HepG2 (cell line): ENCODE measurements around the gene UQCR10. TPM values are rescaled to one million over a fixed set of nuclear protein-coding genes. Genes with fewer than 3 reads are reported as not detected.

Experiments used
- ATAC-seq: fragments of 200-7000 bp; cut with Tn5 transposase; 3 replicates; pipeline ENCODE4 v1.9.1; 2020; ENCODE audit warnings: mild to moderate bottlenecking, moderate library complexity
- BruUV-seq: library from RNA; stranded (reverse); fragments of 400-500 nt; replicated peaks from 2 replicates; lab custom pipeline; 2021; lab: Mats Ljungman, UMichigan
- CTCF ChIA-PET: fragments of 300-600 bp; formaldehyde crosslinking; extraction: SDS; loops from one replicate; lab custom pipeline; 2021; ENCODE audit warnings: low total read pairs, inconsistent platforms, low intra/inter-chr PET ratio; lab: Yijun Ruan, JAX
- POLR2A ChIA-PET: fragments of 350-600 bp; sonication (Branson Sonifier 250); formaldehyde crosslinking; loops from one replicate; lab custom pipeline; 2020; ENCODE audit warnings: antibody characterized with exemption, inconsistent platforms; lab: Yijun Ruan, JAX
- DNase-seq: peaks from one replicate; pipeline ENCODE4 v3.0.0-alpha.2; 2015; ENCODE audit warnings: low spot score
- FAIRE-seq: peaks from 3 replicates; lab custom pipeline; 2011; peaks lifted over from hg19 to GRCh38; lab: Jason Lieb, UNC
- H2AFZ ChIP-seq: one replicate; pipeline ENCODE4 v1.6.1; 2011; ENCODE audit warnings: low read length, inconsistent platforms
- H3K27ac ChIP-seq: fragments of 300-600 bp; 3 replicates; pipeline ENCODE4 v1.8.0; 2011; ENCODE audit warnings: mixed run types, mild to moderate bottlenecking, mixed read lengths, low read length, inconsistent platforms; ENCODE audit not compliant: insufficient read depth; ENCODE audit errors: extremely low read length
- H3K27me3 ChIP-seq, 2 experiments: fragments of 200-600 bp in 1 of 2; 2 replicates in 1 of 2; 3 replicates in 1 of 2; pipeline versions ENCODE4 v1.6.0 to v1.8.0; 2011; ENCODE audit warnings: low read length in 2 of 2, mild to moderate bottlenecking in 2 of 2, moderate library complexity in 2 of 2, inconsistent platforms in 1 of 2; ENCODE audit not compliant: insufficient read depth in 2 of 2, control insufficient read depth in 1 of 2
- H3K36me3 ChIP-seq, 2 experiments: fragments of 200-600 bp in 1 of 2; replicated peaks in 1 of 2; 2 replicates in 1 of 2; 3 replicates in 1 of 2; pipeline versions ENCODE4 v1.5.1 to v1.8.0; 2011; ENCODE audit warnings: low read length in 2 of 2, inconsistent platforms in 1 of 2; ENCODE audit not compliant: insufficient read depth in 2 of 2, control insufficient read depth in 1 of 2
- H3K4me1 ChIP-seq: 2 replicates; pipeline ENCODE4 v1.5.1; 2012; ENCODE audit warnings: low read length, inconsistent platforms; ENCODE audit not compliant: insufficient read depth
- H3K4me2 ChIP-seq: 2 replicates; pipeline ENCODE4 v1.6.0; 2011; ENCODE audit warnings: low read depth, low read length, inconsistent platforms
- H3K4me3 ChIP-seq, 3 experiments: fragments of 200-600 bp in 1 of 3; sonication (generic), shearing (Covaris generic) in 1 of 3; replicated peaks in 1 of 3; 2 replicates each; pipeline ENCODE4 v1.5.1; 2011 to 2016; ENCODE audit warnings: low read length in 3 of 3, inconsistent platforms in 2 of 3, low read depth in 2 of 3, mild to moderate bottlenecking in 2 of 3, control low read depth in 1 of 3, mixed read lengths in 1 of 3; ENCODE audit not compliant: insufficient read depth in 1 of 3
- H3K79me2 ChIP-seq: one replicate; pipeline ENCODE4 v1.6.1; 2011; ENCODE audit warnings: low read length, inconsistent platforms; ENCODE audit not compliant: insufficient read depth
- H3K9ac ChIP-seq: 2 replicates; pipeline ENCODE4 v1.6.0; 2011; ENCODE audit warnings: mild to moderate bottlenecking, low read depth, low read length, inconsistent platforms; ENCODE audit not compliant: insufficient read depth
- H3K9me3 ChIP-seq: 2 replicates; pipeline ENCODE4 v1.5.1; 2012; ENCODE audit warnings: mild to moderate bottlenecking, low read length
- H4K20me1 ChIP-seq: 2 replicates; pipeline ENCODE4 v1.6.0; 2011; ENCODE audit warnings: inconsistent platforms, mild to moderate bottlenecking, low read length, moderate library complexity; ENCODE audit not compliant: insufficient read depth
- CENPX ChIP-seq: sonication (generic); formaldehyde crosslinking; IDR thresholded peaks from 2 replicates; pipeline ENCODE4 v1.9.0; 2021; ENCODE audit warnings: mild to moderate bottlenecking, missing genetic modification reagents, moderate library complexity
- REPIN1 ChIP-seq: sonication (generic); formaldehyde crosslinking; IDR thresholded peaks from 2 replicates; pipeline ENCODE4 v1.8.0; 2022; ENCODE audit warnings: missing genetic modification reagents, low read depth, mild to moderate bottlenecking, borderline replicate concordance
- RFX1 ChIP-seq: fragments of 450-650 bp; IDR thresholded peaks from 2 replicates; pipeline ENCODE4 v1.6.1; 2017
- TBL1XR1 ChIP-seq: fragments of 150-350 bp; IDR thresholded peaks from 2 replicates; pipeline ENCODE4 v1.6.1; 2014; ENCODE audit warnings: borderline replicate concordance, low read length; ENCODE audit not compliant: partially characterized antibody
- TCF7L2 ChIP-seq: IDR thresholded peaks from 2 replicates; pipeline ENCODE4 v1.6.1; 2011; ENCODE audit warnings: mild to moderate bottlenecking, low read depth, low read length, moderate library complexity
- ZC3H4 ChIP-seq: sonication (generic); formaldehyde crosslinking; IDR thresholded peaks from 2 replicates; pipeline ENCODE4 v1.4.0; 2020; ENCODE audit warnings: missing genetic modification reagents, borderline replicate concordance
- ZEB1 ChIP-seq: IDR thresholded peaks from 2 replicates; pipeline ENCODE4 v1.6.1; 2012; ENCODE audit warnings: mild to moderate bottlenecking, low read depth, inconsistent platforms; ENCODE audit not compliant: insufficient replicate concordance
- ZKSCAN1 ChIP-seq: fragments of 150-350 bp; IDR thresholded peaks from 2 replicates; pipeline ENCODE4 v1.6.1; 2014; ENCODE audit warnings: low read length
- ZNF230 ChIP-seq: sonication (generic); formaldehyde crosslinking; IDR thresholded peaks from 2 replicates; pipeline ENCODE4 v1.4.0; 2020; ENCODE audit warnings: mild to moderate bottlenecking, missing genetic modification reagents
- ZNF879 ChIP-seq: sonication (generic); formaldehyde crosslinking; IDR thresholded peaks from 2 replicates; pipeline ENCODE4 v1.8.1; 2023; ENCODE audit warnings: missing genetic modification reagents
- WGBS: methylation state at CpG from one replicate; pipeline ENCODE4 v1.1.6; 2017; ENCODE audit warnings: low lambda C conversion rate; 5-methylcytosine and 5-hydroxymethylcytosine counted together
- in situ Hi-C: cut with HindIII; loops from 2 replicates; pipeline ENCODE4 v1.10.0; 2017; ENCODE audit warnings: low pct_unique_long_range_greater_than_20kb; ENCODE audit not compliant: extremely low pct_ligation_motif_present
- intact Hi-C: fragments of 100-400 bp; cut with micrococcal nuclease; formaldehyde crosslinking; loops from one replicate; pipeline ENCODE4 v1.10.0; 2022; ENCODE audit not compliant: unreplicated experiment
- polyA plus RNA-seq, 8 experiments: library from polyadenylated mRNA; depleted of rRNA in 3 of 8; stranded (reverse) in 7 of 8; unstranded in 1 of 8; fragments of >200 nt; fragmentation: Illumina TruSeq in 4 of 8; extraction: Trizol in 4 of 8; gene quantifications; 2 replicates each; pipeline versions ENCODE4 v1.2.1 to v1.2.3, GENCODE V29; 2011 to 2016; ENCODE audit warnings: low read depth in 4 of 8, missing spikeins in 1 of 8, mixed read lengths in 1 of 8; ENCODE audit not compliant: insufficient read depth in 1 of 8
- total RNA-seq, 5 experiments: library from RNA; depleted of rRNA; stranded (reverse); fragments of >200 nt; fragmentation: Illumina TruSeq; extraction: Trizol; gene quantifications; 2 replicates each; pipeline ENCODE4 v1.2.3, GENCODE V29; 2016; ENCODE audit warnings: low read depth in 1 of 5
- TF ChIP-seq, protein P1 (sequence below): IDR thresholded peaks from 2 replicates; pipeline ENCODE4 v1.6.1; 2016; ENCODE audit warnings: low read depth, missing genetic modification reagents, missing compliant biosample characterization
- TF ChIP-seq, protein P2 (sequence below): sonication (generic); formaldehyde crosslinking; conservative IDR thresholded peaks from 2 replicates; pipeline ENCODE4 v1.4.0; 2020; ENCODE audit warnings: missing genetic modification reagents

Gene UQCR10
- total and polyA plus RNA-seq, 2 of the 13 experiments (the other 11 are each of a cell fraction or from before 2014, with no cell fraction given) = 225 to 232 TPM

DNA sequence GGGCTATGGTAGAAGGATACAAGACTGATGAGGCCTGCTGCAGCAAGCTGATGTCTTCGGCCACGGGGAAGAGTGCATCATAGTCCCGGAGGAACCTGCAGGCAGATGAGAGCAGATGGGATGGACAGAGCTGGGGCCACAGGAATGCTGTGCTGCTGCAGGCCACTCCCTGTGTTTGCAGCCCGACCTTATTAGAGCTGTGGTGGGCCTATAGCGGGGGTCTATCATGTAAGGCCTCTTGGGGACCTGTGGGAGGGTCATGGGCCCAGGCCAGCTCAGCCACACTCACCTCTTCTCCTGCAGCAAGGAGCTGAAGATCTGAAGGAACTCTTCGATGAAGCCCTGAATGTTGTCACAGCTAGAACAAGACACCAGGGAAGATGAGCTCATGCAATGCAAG, 39.0 kb downstream of the UQCR10 start:
- Histone ChIP-seq H3K36me3 (peaks cover 42 to 75% of the 10 kb centered on the region in 2 experiments; a peak in 4 of 5 replicates), H3K9ac (no peak overlapping the region), H3K4me2 (no peak overlapping the region), H3K4me3 (no peak overlapping the region), H2AFZ (no peak overlapping the region), H3K9me3 (no peaks in the 10 kb centered on the region), H3K27ac (no peak overlapping the region), H3K79me2 (no peaks in the 10 kb centered on the region), H3K4me1 (peaks cover 4% of the 10 kb centered on the region), H3K27me3 (no peaks in the 10 kb centered on the region), H4K20me1 (no peaks in the 10 kb centered on the region)
- in situ Hi-C loops (no loop called here), intact Hi-C loops (no loop called here)
- POLR2A ChIA-PET = interaction anchor here (1.0 kb wide), 1 partner anchor 21 kb away, joined by 3 read pairs; no protein-coding TSS in a partner anchor
- CTCF ChIA-PET = no interaction called here
- ATAC-seq (no peak), FAIRE-seq (no peak), DNase-seq (no peak)
- TF ChIP-seq ZKSCAN1 = no peak
- TF ChIP-seq ZC3H4 = no peak
- TF ChIP-seq REPIN1 = no peak
- TF ChIP-seq CENPX (CRISPR knock-in tag) = no peak
- TF ChIP-seq RFX1 = no peak
- TF ChIP-seq, protein P1, sequence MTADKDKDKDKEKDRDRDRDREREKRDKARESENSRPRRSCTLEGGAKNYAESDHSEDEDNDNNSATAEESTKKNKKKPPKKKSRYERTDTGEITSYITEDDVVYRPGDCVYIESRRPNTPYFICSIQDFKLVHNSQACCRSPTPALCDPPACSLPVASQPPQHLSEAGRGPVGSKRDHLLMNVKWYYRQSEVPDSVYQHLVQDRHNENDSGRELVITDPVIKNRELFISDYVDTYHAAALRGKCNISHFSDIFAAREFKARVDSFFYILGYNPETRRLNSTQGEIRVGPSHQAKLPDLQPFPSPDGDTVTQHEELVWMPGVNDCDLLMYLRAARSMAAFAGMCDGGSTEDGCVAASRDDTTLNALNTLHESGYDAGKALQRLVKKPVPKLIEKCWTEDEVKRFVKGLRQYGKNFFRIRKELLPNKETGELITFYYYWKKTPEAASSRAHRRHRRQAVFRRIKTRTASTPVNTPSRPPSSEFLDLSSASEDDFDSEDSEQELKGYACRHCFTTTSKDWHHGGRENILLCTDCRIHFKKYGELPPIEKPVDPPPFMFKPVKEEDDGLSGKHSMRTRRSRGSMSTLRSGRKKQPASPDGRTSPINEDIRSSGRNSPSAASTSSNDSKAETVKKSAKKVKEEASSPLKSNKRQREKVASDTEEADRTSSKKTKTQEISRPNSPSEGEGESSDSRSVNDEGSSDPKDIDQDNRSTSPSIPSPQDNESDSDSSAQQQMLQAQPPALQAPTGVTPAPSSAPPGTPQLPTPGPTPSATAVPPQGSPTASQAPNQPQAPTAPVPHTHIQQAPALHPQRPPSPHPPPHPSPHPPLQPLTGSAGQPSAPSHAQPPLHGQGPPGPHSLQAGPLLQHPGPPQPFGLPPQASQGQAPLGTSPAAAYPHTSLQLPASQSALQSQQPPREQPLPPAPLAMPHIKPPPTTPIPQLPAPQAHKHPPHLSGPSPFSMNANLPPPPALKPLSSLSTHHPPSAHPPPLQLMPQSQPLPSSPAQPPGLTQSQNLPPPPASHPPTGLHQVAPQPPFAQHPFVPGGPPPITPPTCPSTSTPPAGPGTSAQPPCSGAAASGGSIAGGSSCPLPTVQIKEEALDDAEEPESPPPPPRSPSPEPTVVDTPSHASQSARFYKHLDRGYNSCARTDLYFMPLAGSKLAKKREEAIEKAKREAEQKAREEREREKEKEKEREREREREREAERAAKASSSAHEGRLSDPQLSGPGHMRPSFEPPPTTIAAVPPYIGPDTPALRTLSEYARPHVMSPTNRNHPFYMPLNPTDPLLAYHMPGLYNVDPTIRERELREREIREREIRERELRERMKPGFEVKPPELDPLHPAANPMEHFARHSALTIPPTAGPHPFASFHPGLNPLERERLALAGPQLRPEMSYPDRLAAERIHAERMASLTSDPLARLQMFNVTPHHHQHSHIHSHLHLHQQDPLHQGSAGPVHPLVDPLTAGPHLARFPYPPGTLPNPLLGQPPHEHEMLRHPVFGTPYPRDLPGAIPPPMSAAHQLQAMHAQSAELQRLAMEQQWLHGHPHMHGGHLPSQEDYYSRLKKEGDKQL (CRISPR knock-in tag) = no peak
- TF ChIP-seq TCF7L2 = no peak
- no peak for TF ChIP-seq TBL1XR1
- TF ChIP-seq ZNF879 (CRISPR knock-in tag) = no peak
- TF ChIP-seq, protein P2, sequence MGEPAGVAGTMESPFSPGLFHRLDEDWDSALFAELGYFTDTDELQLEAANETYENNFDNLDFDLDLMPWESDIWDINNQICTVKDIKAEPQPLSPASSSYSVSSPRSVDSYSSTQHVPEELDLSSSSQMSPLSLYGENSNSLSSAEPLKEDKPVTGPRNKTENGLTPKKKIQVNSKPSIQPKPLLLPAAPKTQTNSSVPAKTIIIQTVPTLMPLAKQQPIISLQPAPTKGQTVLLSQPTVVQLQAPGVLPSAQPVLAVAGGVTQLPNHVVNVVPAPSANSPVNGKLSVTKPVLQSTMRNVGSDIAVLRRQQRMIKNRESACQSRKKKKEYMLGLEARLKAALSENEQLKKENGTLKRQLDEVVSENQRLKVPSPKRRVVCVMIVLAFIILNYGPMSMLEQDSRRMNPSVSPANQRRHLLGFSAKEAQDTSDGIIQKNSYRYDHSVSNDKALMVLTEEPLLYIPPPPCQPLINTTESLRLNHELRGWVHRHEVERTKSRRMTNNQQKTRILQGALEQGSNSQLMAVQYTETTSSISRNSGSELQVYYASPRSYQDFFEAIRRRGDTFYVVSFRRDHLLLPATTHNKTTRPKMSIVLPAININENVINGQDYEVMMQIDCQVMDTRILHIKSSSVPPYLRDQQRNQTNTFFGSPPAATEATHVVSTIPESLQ (CRISPR knock-in tag) = no peak
- no peak for TF ChIP-seq ZEB1
- no peak for TF ChIP-seq ZNF230
- 97% methylated on average over 6 of the region's 6 CpGs for WGBS
- no TSS peak for BruUV-seq
